ENCODE data around the gene BANF2.
"Not testable (repeated sequence)": the region's sequence is repeated elsewhere in the genome, so short reads cannot be mapped to it uniquely, and the experiment has no call there.

BANF2 gene

GRCh38 chr20:17766226-17766625 is 66.5 kb downstream of the BANF2 start:
- DNase-seq (ENCODE audit: low spot score): no peak

DNA sequence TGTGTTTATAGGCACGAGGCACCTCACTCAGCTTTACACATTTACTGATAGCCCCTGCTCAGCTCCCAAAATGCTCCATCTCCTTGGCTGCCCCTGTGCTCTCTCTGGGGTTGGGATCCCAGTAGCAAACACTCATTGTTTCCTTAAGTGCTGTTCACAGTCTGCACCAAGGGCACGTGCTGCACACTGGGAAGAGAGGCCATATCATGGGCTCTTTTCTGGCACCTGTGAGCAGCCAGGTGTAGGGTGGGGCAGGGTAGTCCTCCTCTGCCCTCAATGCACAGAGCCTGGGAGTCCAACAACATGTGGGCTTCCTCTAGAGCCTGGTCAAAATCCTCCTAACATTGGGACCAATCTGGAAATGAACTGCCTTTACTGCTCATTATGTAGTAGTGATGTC is 67.9 kb downstream of the BANF2 start:
- DNase-seq (ENCODE audit: low spot score): no peak

- DNase-seq (ENCODE audit: low spot score): no peak
These were observed 68.5 kb downstream of the BANF2 start for GRCh38 chr20:17768271-17768670.

DNA sequence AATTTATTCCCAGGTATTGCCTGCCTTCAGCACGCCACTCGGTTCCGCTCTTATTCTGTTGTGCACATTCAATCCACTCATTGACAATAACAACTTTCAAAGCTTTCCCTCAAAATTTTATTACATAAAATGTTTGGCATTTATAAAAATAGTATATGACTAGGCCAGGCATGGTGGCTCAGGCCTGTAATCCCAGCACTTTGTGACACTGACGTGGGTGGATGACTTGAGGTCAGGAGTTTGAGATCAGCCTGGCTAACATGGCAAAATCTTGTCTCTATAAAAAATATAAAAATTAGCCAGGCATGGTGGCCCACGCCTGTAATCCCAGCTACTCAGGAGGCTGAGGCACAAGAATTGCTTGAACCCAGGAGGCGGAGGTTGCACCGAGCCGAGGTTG is 70.0 kb downstream of the BANF2 start:
- DNase-seq (ENCODE audit: low spot score): not testable (repeated sequence)

DNA sequence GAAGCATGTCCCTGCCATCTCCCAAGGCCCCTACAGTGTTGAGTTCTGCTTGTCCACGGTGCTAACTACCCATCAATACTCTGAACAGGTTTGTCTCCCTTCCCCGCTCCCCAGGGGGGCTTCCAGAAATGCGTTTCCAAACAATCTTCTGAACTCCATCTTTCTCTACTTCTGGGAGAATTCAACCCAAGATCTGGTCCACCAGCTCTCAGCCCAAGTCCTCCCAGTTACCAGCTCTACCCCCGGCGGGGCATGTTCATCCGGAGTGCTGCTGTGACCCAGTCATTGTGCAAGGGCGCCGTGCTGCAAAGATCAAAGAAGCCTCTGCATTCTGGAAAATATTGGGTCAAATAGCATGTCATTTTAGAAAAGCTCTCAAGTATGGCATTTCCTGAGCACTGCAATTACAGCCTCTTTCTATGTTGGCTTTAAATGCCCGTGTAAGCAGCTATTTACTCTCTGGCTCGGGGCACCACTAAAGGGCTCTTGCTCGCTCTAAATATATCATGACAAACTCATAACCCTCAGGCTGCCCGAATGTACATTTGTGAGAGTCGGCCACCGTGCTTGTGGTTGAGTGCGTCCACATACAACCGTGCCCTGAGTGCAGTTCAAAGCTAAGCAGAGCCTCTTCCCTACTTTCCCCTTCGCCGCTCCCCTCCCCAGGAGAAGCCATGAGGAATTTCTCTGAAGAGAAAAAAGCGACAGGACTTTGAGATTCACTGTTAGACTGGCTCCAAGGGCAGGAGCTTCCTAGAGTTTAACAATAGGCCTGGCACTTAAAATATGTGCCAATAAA is 71.6 kb downstream of the BANF2 start:
- DNase-seq (ENCODE audit: low spot score): no peak

DNA sequence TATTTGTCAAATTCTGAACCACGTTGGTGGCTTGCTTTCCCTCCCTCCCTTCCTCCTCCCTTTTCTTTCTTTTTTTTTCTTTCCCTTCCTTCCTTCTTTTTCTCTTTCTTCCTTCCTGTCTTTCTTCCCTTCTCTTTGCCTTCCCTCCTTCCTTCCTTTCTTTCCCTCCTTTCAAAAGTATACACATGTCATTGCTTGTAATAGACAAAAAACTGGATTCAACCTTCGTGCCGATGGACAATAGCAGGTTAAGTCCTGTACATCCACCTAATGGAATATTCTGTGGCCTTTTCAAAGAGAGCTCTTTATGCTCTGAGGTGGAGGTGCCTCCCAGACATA is 72.2 kb downstream of the BANF2 start:
- DNase-seq (ENCODE audit: low spot score): no peak

GRCh38 chr20:17773619-17774018 is 73.9 kb downstream of the BANF2 start:
- no peak for DNase-seq (ENCODE audit: low spot score)

- DNase-seq (ENCODE audit: low spot score): no peak
These were observed 75.8 kb downstream of the BANF2 start for GRCh38 chr20:17775600-17775999.

DNA sequence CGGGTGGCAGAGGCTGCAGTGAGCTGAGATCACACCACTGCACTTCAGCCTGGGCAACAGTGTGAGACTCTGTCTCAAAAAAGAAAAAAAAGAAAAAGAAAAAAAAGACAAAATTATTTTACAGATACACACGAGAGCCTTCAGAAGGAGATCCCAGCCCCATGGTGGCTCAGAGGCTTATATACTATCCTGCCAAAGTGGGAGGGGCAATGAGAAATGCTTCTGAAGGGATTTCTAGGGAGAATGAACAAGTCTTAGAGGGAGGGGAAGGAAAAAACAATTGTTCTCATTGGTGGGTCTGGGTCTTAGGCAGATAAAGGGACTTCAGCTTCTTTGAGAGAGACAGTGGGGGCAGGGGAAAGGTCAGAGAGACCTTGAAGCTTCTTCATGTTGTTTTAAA is 76.8 kb downstream of the BANF2 start:
- DNase-seq (ENCODE audit: low spot score): no peak

DNA sequence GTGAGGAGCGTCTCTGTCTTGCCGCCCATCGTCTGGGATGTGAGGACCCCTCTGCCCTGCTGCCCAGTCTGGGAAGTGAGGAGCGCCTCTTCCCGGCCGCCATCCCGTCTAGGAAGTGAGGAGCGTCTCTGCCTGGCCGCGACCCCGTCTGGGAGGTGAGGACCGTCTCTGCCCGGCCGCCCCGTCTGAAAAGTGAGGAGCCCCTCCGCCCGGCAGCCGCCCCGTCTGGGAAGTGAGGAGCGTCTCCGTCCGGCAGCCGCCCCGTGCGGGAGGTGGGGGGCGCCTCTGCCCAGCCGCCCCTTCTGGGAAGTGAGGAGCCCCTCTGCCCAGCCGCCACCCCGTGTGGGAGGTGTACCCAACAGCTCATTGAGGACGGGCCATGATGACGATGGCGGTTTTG is 79.2 kb downstream of the BANF2 start:
- DNase-seq (ENCODE audit: low spot score): not testable (repeated sequence)

DNA sequence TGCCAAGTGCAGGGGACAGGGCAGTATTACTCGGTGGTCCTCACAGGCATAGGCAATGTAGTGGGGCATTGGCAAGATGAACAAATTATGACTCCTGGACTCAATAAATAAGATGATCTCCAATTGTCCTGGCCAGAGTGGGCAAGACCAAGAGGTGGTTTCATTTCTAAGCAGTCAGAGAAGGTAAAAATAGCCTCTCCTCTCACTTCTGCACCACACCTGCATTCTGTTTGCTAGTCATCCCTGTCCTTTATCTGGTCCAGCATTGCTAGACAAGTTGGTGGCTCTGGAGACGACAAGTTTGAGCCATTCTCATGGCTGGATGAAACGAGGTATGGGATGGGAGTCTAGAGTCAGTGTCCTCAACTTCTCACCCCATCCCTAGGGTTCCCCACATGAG is 83.0 kb downstream of the BANF2 start:
- no peak for DNase-seq (ENCODE audit: low spot score)

GRCh38 chr20:17783671-17784070 is 83.9 kb downstream of the BANF2 start:
- DNase-seq (ENCODE audit: low spot score): no peak

GRCh38 chr20:17785007-17785406 is 85.2 kb downstream of the BANF2 start:
- no peak for DNase-seq (ENCODE audit: low spot score)
